ENCODE measurements around the gene LIMS2.

The LIMS2 gene

GRCh38 chr2:127596311-127597045 lies 78.9 kb downstream of the LIMS2 start:
- DNase-seq = no peak

- DNase-seq = no peak
Measured at GRCh38 chr2:127594116-127594591, 81.2 kb downstream of the LIMS2 start.

DNA sequence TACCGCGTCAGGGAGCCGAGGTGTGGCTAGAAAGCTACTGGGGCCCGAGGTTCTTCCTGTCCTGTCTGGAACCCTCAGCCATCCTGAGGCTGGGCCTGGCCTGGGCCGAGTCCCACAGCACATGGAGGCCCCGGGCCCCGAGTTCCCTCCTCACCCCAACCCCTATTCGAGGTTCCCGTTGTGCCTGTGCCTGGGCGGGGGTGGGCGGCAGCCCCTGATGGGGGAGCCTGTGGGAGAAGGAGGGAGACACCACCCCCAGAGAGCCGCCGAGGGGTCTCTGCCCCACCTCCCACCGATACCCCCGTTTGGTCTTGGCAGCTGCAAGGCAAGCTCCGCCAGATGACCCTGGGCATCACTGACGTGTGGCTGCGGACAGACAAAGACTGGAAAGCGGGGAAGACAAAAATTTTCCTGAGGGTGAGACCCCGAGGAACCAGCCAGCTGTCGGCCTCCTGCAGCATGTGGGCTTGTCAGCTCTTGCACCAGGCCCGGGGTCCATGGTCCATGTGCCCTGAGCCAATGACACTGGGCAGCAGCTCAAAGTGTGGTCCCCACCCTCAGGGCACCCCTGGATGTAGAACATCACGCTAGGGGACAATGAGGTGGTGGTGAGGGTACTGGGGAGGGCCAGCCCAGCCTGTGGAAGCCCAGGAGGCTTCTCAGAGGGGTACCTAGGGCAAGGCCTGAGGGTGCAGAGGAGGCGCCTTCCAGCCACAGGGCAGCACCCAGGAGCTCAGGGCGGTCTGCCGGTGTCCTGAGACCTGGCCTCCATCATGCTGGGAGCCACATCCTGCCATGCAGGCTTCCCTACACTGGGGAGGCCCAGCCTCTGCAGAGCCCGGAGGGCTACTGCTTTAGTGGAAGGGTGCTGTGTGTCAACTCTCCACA lies 81.9 kb downstream of the LIMS2 start:
- DNase-seq = no peak

DNA sequence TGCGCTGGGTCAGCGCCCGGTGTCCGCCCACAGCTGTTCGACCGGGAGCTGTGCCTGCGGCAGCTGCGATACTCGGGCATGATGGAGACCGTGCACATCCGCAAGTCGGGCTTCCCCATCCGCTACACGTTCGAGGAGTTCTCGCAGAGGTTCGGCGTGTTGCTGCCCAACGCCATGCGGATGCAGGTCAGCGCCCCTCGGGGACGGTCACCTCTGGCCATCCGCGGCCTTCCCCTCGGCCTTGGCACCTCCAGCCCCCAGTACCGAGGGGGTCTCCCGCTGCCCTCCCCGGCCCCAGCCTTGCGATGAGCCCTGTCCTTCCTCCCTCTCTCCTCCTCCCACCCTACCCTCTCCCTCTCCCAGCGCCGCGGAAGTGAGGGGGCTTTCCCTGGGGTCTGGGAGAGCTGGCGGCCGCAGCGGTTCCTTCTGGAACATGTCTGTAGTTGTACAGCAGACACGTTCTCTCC lies 82.5 kb downstream of the LIMS2 start:
- no peak for DNase-seq

DNA sequence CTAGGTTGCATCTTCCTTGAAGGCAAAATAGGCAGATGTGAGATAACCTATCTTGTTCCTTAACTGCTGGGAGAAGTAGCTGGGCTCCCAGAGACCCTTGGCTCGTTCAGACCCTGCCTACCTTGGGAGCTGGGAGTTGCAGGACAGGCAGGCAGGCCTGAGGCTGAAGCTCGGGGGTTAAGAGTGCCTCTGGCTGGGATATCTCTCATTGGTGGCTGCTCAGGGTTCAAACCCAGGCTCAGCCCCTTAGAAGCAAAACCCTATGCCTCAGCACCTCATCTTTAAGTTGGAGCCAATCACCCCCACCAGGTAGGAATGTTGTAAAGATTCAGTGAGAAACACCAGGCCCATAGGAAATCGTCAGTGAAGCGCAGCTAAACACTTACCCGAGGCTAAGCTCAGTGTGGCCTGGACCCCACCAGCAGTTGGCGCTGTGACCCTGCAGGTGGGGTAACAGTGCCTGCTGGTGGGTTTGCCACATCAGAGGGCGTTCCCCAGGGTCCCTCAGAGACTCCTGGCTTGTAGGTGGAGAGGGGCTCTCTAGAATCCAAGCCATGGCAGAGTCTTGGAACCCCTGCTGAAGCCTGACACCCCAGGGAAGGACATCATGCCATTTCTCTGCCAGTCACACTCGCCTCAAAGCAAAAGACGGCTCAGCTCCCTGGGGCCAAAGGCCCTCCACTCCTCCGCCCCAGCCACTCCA lies 84.0 kb downstream of the LIMS2 start:
- peak; percentile 58 to 71 for DNase-seq

- DNase-seq = no peak
Measured at GRCh38 chr2:127590386-127591190, 84.7 kb downstream of the LIMS2 start.

- no peak for DNase-seq
Measured at GRCh38 chr2:127589841-127590240, 85.5 kb downstream of the LIMS2 start.

GRCh38 chr2:127589358-127589757 lies 86.0 kb downstream of the LIMS2 start:
- DNase-seq = no peak
